Testis (tissue), 2 donors: ENCODE results near the gene SLC25A34.

Experiments
- CTCF ChIP-seq, 3 experiments: fragments of 450-650 bp in 2 of 3; fragments of 200-600 bp in 1 of 3; sonication (generic) in 1 of 3; IDR thresholded peaks; one replicate each; pipeline ENCODE4 v1.5.1; 2016 to 2019; ENCODE audit warnings: antibody characterized with exemption in 3 of 3, mild to moderate bottlenecking in 2 of 3, moderate library complexity in 1 of 3
- POLR2A ChIP-seq: fragments of 450-650 bp; IDR thresholded peaks from one replicate; pipeline ENCODE4 v1.6.1; 2017; ENCODE audit warnings: antibody characterized with exemption, mild to moderate bottlenecking, moderate library complexity

GRCh38 chr1:15727424-15727823 lies 8.6 kb upstream of the SLC25A34 start:
- TF ChIP-seq CTCF (IDR thresholded peaks at IDR 0.05) (no peak), POLR2A (no peak)
